Measurements from ENCODE around the gene BNIPL.
A peak's percentile ranks its signal among the peaks of the same experiment; 100 is the strongest.

DNA sequence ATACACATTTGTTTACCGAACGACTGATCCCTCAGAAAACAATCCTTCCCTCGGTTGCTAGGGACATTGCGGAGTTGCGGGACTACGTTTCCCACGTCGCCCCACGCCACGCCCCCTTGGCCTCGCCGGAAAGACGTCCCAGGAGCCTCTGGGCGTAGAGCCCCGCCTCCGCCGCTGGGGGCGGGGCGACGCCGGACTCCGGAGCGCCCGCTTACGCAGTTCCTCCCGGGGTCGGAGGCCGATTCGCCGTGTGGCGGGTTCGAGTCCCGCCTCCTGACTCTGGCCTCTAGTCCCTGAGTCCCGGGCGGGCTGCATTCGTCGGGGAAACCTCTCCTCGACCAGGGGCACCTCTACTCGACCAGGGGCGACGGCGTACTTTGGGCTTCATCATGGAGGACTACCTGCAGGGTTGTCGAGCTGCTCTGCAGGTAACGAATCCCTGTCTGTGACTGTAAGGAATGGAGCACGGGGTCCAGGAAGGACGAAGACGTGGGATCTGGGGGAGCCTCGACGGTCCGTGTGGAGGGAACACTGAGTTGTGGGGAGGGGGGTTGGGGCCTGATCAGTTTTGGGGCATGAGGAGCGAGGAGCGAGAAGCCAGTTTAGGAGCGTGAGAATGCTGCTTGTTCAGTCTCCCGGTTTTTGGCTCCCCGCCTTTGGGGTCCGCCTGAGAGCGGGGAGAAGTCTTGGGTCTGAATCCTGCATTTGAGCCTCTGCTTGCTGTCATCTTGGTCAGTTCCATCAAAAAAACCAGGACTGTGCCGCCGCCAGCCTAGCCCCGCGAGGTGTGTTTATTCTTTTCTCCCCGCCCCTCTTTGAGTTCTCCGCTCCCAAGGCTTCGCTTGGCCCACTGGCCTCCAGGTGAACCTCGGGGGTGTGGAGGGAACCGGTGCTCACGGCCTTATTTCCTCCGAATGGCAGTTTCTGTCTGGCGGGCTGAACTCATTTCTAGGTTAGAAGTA, 27.9 kb upstream of the BNIPL start, which contains the start of gene PRUNE1:
- TF ChIP-seq EZH2 (IDR thresholded peaks at IDR 0.05), result no peak
- TF ChIP-seq POLR2AphosphoS5 (IDR thresholded peaks at IDR 0.05; ENCODE audit: borderline replicate concordance, low read depth, low read length), result peak; percentile 69
- TF ChIP-seq FOXP2 (optimal IDR thresholded peaks at IDR 0.05; ENCODE audit: control extremely low read depth, extremely low read length, insufficient read depth), result peak; percentile 95
